ENCODE results near the gene SMTNL2.

The SMTNL2 gene
- total RNA-seq = 0 to 0.09 (median 0) reads per million in 4 experiments

GRCh38 chr17:4584101-4584916 lies at the start of gene SMTNL2:
Gene SMTNL2, plus strand, starts transcription at chr17:4584529. Its CDS starts 77 bp downstream, at chr17:4584606.
- no peak for DNase-seq

- DNase-seq = no peak
Observed at GRCh38 chr17:4534928-4535666, 49.2 kb upstream of the SMTNL2 start.

GRCh38 chr17:4535667-4536258 lies 48.6 kb upstream of the SMTNL2 start:
- no peak for DNase-seq

- DNase-seq = no peak
Observed at GRCh38 chr17:4536259-4536741, 48.0 kb upstream of the SMTNL2 start.

GRCh38 chr17:4536742-4537411 lies 47.5 kb upstream of the SMTNL2 start:
- no peak for DNase-seq

GRCh38 chr17:4537451-4538235 lies 46.7 kb upstream of the SMTNL2 start:
- DNase-seq = no peak

- DNase-seq = no peak
Observed at GRCh38 chr17:4538236-4539002, 45.9 kb upstream of the SMTNL2 start.

GRCh38 chr17:4539025-4539424 lies 45.3 kb upstream of the SMTNL2 start:
- no peak for DNase-seq

GRCh38 chr17:4539576-4540223 lies 44.6 kb upstream of the SMTNL2 start:
- DNase-seq = no peak

GRCh38 chr17:4540224-4540651 lies 44.1 kb upstream of the SMTNL2 start:
- DNase-seq = no peak

- DNase-seq = no peak
Observed at GRCh38 chr17:4540687-4541327, 43.5 kb upstream of the SMTNL2 start.

GRCh38 chr17:4541328-4542002 lies 42.9 kb upstream of the SMTNL2 start:
- DNase-seq = no peak

- DNase-seq = no peak
Observed at GRCh38 chr17:4542003-4542725, 42.2 kb upstream of the SMTNL2 start.

GRCh38 chr17:4542726-4543191 lies 41.6 kb upstream of the SMTNL2 start:
- no peak for DNase-seq

- no peak for DNase-seq
Observed at GRCh38 chr17:4543557-4544026, 40.7 kb upstream of the SMTNL2 start.

GRCh38 chr17:4544135-4544950 lies 40.0 kb upstream of the SMTNL2 start:
- no peak for DNase-seq

- no peak for DNase-seq
Observed at GRCh38 chr17:4544951-4545216, 39.4 kb upstream of the SMTNL2 start.
